HL-60 (cell line): ENCODE results near the gene CAMTA1.

Experiments used
- CTCF ChIP-seq: IDR thresholded peaks from one replicate; pipeline ENCODE4 v1.5.1; 2011; ENCODE audit warnings: low read length, control low read depth, inconsistent platforms; ENCODE audit not compliant: insufficient read depth
- POLR2AphosphoS5 ChIP-seq: IDR thresholded peaks from 2 replicates; pipeline ENCODE4 v1.6.1; 2012; ENCODE audit warnings: low read depth
- SPI1 ChIP-seq: IDR thresholded peaks from 2 replicates; pipeline ENCODE4 v1.6.1; 2012; ENCODE audit warnings: low read depth, mild to moderate bottlenecking, borderline replicate concordance

GRCh38 chr1:7768583-7768982, 983.3 kb downstream of the CAMTA1 start:
- TF ChIP-seq CTCF (no peak), POLR2AphosphoS5 (no peak), SPI1 (no peak)
